ENCODE measurements around the gene BRD9. TPM values are rescaled to one million over a fixed set of nuclear protein-coding genes. Genes with fewer than 3 reads are reported as not detected.
A peak's percentile ranks its signal among the peaks of the same experiment; 100 is the strongest.

Gene BRD9
- total RNA-seq, 4 donors from 2014 or later, result 20.3 to 28.8 (median 22.2) TPM

DNA sequence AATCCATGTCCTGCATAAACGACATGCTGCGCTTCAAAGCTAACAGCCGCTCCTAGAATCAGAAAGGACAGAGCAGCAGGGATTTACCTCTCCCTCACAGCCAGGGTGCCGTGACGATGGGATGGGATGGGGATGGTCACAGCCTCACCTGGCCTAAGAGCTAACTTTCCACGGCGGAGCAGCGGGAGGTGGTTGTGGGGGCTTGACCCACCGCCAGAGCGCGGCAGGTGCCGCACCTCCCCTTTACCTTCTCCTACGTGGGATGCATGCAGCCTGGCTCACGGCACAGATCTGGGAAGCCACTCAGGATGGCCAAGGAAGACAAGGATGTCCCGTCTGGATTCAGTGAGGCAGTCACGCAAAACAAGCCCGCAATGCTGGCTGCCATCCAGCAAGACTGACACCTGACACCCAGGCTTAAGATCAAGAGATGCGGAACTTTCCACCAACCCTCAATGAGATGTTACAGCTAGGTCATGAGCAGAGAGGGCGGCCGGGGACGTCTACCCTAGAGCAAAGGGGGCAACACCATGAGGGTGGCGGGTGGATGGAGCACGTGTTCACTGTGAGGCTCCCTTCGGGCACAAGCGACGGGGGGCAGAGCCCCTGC lies 5.8 kb downstream of the BRD9 start:
- DNase-seq (no peak), ATAC-seq (no peak)
- intact Hi-C loops (cut with DNase I; ENCODE audit: low total_unique reads), result no loop called here
- Histone ChIP-seq H3K9me3 (no peaks in the 10 kb centered on the region), H3K36me3 (peaks cover 0 to 92% of the 10 kb centered on the region in 2 donors), H3K4me1 (peaks cover 4 to 9% of the 10 kb centered on the region in 2 donors), H3K4me3 (no peak overlapping the region), H3K27ac (no peak overlapping the region), H3K27me3 (no peaks in the 10 kb centered on the region)
- TF ChIP-seq, protein P1, sequence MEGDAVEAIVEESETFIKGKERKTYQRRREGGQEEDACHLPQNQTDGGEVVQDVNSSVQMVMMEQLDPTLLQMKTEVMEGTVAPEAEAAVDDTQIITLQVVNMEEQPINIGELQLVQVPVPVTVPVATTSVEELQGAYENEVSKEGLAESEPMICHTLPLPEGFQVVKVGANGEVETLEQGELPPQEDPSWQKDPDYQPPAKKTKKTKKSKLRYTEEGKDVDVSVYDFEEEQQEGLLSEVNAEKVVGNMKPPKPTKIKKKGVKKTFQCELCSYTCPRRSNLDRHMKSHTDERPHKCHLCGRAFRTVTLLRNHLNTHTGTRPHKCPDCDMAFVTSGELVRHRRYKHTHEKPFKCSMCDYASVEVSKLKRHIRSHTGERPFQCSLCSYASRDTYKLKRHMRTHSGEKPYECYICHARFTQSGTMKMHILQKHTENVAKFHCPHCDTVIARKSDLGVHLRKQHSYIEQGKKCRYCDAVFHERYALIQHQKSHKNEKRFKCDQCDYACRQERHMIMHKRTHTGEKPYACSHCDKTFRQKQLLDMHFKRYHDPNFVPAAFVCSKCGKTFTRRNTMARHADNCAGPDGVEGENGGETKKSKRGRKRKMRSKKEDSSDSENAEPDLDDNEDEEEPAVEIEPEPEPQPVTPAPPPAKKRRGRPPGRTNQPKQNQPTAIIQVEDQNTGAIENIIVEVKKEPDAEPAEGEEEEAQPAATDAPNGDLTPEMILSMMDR (IDR thresholded peaks at IDR 0.05 in 4 of 5, conservative IDR thresholded peaks at IDR 0.05 in 1 of 5), result no peak
- TF ChIP-seq POLR2A (IDR thresholded peaks at IDR 0.05), result no peak
- in situ Hi-C loops (cut with MboI; ENCODE audit: low sequenced_read_pairs in 4 of 4), result no loop called here

DNA sequence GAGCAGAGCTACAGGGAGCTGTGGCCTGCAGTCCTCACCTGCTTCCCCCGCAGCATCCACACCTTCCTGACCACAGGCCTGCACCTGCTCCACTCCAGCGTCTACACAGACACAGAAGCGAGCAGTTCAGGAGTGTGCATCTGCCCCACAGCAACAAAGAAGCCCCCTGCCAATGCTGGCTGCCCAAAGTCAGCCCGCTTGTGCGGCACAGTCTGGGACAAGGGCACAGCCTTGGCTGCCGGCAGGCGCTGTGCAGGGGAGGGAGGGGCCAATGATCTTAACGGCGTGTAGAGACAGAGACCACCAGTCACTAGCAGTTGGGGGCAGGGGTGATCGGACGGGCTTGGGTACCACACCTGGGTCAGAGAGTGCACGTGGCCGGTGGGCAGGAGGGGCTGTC lies 6.6 kb downstream of the BRD9 start:
- in situ Hi-C loops (cut with MboI; ENCODE audit: low sequenced_read_pairs in 4 of 4) (no loop called here), intact Hi-C loops (cut with DNase I; ENCODE audit: low total_unique reads) (no loop called here)
- no peak overlapping the region for H3K27ac ChIP-seq
- H3K36me3 ChIP-seq, result peaks cover 0 to 97% of the 10 kb centered on the region in 2 donors
- peaks cover 0 to under 1% of the 10 kb centered on the region in 2 donors for H3K4me1 ChIP-seq
- no peak for DNase-seq
- no peak for ATAC-seq
- H3K9me3 ChIP-seq, result no peaks in the 10 kb centered on the region
- no peak overlapping the region for H3K4me3 ChIP-seq
- TF ChIP-seq, protein P1 (IDR thresholded peaks at IDR 0.05 in 4 of 5, conservative IDR thresholded peaks at IDR 0.05 in 1 of 5), result no peak
- no peak for TF ChIP-seq POLR2A (IDR thresholded peaks at IDR 0.05)
- H3K27me3 ChIP-seq, result no peaks in the 10 kb centered on the region

DNA sequence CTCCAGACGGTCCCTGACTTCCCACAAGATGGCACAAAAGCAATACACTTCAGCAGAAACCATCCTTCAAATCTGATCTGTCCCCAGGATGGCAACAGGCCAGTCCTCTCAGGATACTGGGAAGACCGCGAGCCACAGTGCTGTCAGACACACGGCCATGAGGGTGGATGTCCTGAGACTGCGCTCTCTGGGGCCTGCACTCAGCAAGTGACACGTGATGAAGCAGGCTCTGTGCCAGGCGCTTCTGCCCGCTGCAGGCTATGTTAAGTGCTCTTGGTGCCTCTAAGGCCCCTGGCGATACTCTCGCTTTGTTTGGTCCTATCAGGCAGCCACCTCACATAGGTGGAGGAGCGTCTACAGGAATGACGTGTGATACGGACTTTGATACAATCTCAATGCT lies 7.1 kb downstream of the BRD9 start:
- Histone ChIP-seq H3K27me3 (no peaks in the 10 kb centered on the region), H3K36me3 (peaks cover 0 to 96% of the 10 kb centered on the region in 2 donors), H3K4me3 (no peak overlapping the region), H3K9me3 (no peaks in the 10 kb centered on the region), H3K27ac (no peak overlapping the region), H3K4me1 (no peaks in the 10 kb centered on the region)
- in situ Hi-C loops (cut with MboI; ENCODE audit: low sequenced_read_pairs in 4 of 4) (no loop called here), intact Hi-C loops (cut with DNase I; ENCODE audit: low total_unique reads) (no loop called here)
- peak in 1 of 2 donors; percentile 16 for DNase-seq
- ATAC-seq, result no peak
- no peak for TF ChIP-seq POLR2A (IDR thresholded peaks at IDR 0.05)
- TF ChIP-seq, protein P1 (IDR thresholded peaks at IDR 0.05 in 4 of 5, conservative IDR thresholded peaks at IDR 0.05 in 1 of 5), result no peak

DNA sequence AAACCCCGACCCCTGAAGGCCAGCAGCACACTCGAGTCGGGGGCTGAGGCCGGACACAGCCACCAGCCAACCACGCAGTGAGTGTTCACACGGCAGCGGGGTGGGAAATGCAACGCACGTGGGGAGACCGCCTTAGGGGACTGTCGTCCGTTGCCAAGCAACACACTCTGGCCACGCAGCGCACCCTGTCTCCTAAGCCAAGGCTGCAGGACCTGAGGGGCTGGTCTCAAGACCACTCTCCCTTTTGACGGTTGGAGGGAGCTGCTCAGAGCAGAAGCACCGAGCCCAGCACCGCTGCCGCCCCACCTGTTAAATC lies 7.5 kb downstream of the BRD9 start:
- no peak for TF ChIP-seq POLR2A (IDR thresholded peaks at IDR 0.05)
- TF ChIP-seq, protein P1 (IDR thresholded peaks at IDR 0.05 in 4 of 5, conservative IDR thresholded peaks at IDR 0.05 in 1 of 5), result no peak
- H3K27me3 ChIP-seq, result no peaks in the 10 kb centered on the region
- intact Hi-C loops (cut with DNase I; ENCODE audit: low total_unique reads) (no loop called here), in situ Hi-C loops (cut with MboI; ENCODE audit: low sequenced_read_pairs in 4 of 4) (no loop called here)
- peak in 1 of 2 donors; percentile 3 for DNase-seq
- peaks cover 0 to 92% of the 10 kb centered on the region in 2 donors for H3K36me3 ChIP-seq
- no peak overlapping the region for H3K27ac ChIP-seq
- no peak overlapping the region for H3K4me3 ChIP-seq
- no peaks in the 10 kb centered on the region for H3K4me1 ChIP-seq
- no peaks in the 10 kb centered on the region for H3K9me3 ChIP-seq
- no peak for ATAC-seq
